Smooth muscle cell of bladder (primary cell): ENCODE results near the gene CYP4F22. TPM values are rescaled to one million over a fixed set of nuclear protein-coding genes. Genes with fewer than 3 reads are reported as not detected.

Experiments used
- total RNA-seq: library from RNA; depleted of rRNA; stranded (reverse); fragments of >200 nt; gene quantifications from 2 replicates; pipeline ENCODE4 v1.2.3, GENCODE V29; 2014

CYP4F22 gene
- total RNA-seq = not detected in 2 replicates

GRCh38 chr19:15508035-15508710 is at the start of gene CYP4F22:
CYP4F22 (plus strand) TSS chr19:15508525; CDS start chr19:15525337, 16,812 bp downstream.

GRCh38 chr19:15464394-15465385 is 43.6 kb upstream of the CYP4F22 start, which contains the start of gene RASAL3:
RASAL3 (minus strand) TSS chr19:15464544; CDS start chr19:15464358, 186 bp downstream.

DNA sequence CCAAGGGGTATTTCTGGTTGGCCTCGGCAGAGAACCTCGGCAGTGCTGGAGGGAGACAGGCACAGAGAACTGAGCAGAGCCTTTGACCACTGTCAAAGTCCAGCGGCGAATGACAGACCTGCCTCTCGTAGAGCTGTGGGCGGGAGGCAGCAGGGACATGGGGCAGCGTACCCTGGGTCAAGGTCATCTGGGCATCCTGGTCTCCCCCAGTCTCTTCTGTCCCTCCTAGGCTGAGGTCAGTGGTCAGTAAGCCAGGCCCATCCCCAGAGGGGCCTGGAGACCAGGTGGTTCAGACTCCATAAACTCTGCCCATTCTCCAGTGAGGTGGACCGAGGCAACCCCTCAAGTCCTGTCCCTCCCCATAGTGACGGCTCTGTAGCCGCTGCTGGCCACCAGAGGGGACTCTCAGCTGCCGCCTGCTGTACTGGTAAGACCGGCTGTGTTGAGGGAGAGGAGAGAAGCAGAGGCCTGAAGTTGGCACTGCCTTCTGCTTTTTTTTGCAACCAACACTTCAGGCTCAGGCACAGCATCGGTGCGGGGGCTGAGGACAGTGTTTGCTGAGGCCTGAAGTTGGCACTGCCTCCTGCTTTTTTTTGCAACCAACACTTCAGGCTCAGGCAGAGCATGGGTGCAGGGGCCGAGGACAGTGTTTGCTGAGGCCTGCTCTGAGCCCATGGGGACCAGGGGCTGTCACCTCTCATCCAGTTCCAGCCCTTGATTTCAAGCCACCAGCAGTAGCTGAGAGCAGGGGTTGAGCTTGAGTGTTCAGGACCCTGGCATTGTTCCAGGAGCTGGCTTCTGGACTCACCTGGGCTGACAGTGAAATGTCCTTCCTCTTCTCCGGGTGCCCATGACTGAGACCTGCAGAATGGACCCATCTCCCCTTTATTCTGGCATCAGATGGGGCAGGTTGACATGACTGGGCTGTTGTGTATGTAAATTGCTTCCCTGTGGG is 28.7 kb upstream of the CYP4F22 start, which contains the start of gene PGLYRP2:
Gene PGLYRP2 (minus strand): TSS at position 111 of the 955 bp plus-strand sequence. CDS start 130 bp downstream, outside the sequence.

Other genes with a start within 250 kb of the CYP4F22 start
- gene BRD4, start 176.0 kb upstream of the CYP4F22 start, total RNA-seq = 9.1 and 9.4 TPM in 2 replicates
- 11.5 and 12.7 TPM in 2 replicates for gene AKAP8, start 128.7 kb upstream of the CYP4F22 start, total RNA-seq
- gene AKAP8L, start 89.5 kb upstream of the CYP4F22 start, total RNA-seq = 59.9 and 62.3 TPM in 2 replicates
- gene WIZ, start 58.6 kb upstream of the CYP4F22 start, total RNA-seq = 3.4 and 4.5 TPM in 2 replicates
- 0.09 TPM in 1 of 2 replicates, not detected in the other for gene RASAL3, start 44.0 kb upstream of the CYP4F22 start, total RNA-seq
- not detected in 2 replicates for gene PGLYRP2, start 29.0 kb upstream of the CYP4F22 start, total RNA-seq
- 0.14 TPM in 1 of 2 replicates, not detected in the other for gene CYP4F8, start 106.7 kb downstream of the CYP4F22 start, total RNA-seq
- gene CYP4F3, start 132.4 kb downstream of the CYP4F22 start, total RNA-seq = not detected in 2 replicates
- gene CYP4F12, start 164.6 kb downstream of the CYP4F22 start, total RNA-seq = 0.18 TPM in 1 of 2 replicates, not detected in the other
- not detected in 2 replicates for gene OR10H2, start 219.5 kb downstream of the CYP4F22 start, total RNA-seq
- not detected in 2 replicates for gene OR10H3, start 229.5 kb downstream of the CYP4F22 start, total RNA-seq